SH-SY5Y (cell line): ENCODE results near the gene GPR63.

Experiments
- GATA2 ChIP-seq: IDR thresholded peaks from 2 replicates; pipeline ENCODE4 v1.6.1; 2011; ENCODE audit warnings: mild to moderate bottlenecking, low read depth, low read length
- GATA3 ChIP-seq: IDR thresholded peaks from 2 replicates; pipeline ENCODE4 v1.6.1; 2011; ENCODE audit warnings: low read depth, mild to moderate bottlenecking, low read length, moderate library complexity

The GPR63 gene

DNA sequence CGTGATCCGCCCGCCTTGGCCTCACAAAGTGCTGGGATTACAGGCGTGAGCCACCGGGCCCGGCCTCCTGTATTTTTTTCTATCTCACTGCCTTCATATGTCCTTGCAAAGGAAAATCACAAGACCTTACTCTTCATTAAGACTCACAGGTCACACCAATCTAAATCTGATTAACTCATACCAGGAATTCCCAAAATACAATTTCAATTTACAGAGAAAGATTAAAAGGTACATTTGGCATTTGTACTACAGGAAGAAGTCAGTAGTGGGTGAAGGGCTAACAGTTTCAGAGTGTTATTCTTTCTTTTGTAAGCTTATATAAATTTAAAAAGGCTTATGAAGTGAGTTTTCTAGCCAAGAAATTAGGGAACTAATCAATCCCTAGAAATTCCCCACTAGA lies 87.4 kb downstream of the GPR63 start:
- no peak for TF ChIP-seq GATA2
- no peak for TF ChIP-seq GATA3
